ENCODE data around the gene TRIM66. TPM values are rescaled to one million over a fixed set of nuclear protein-coding genes. Genes with fewer than 3 reads are reported as not detected.
"Not testable (repeated sequence)": the region's sequence is repeated elsewhere in the genome, so short reads cannot be mapped to it uniquely, and the experiment has no call there.

Gene TRIM66
- total RNA-seq, 2 donors from 2014 or later: 9.9 to 12.5 TPM

GRCh38 chr11:8676458-8676857, 6.0 kb downstream of the TRIM66 start:
- DNase-seq: no peak
- intact Hi-C loops (cut with DNase I, micrococcal nuclease): no loop called here
- ATAC-seq: no peak

- ATAC-seq (no peak), DNase-seq (no peak)
- intact Hi-C loops (cut with DNase I, micrococcal nuclease): no loop called here
Measured at GRCh38 chr11:8674859-8675258, 7.6 kb downstream of the TRIM66 start.

- DNase-seq (no peak), ATAC-seq (no peak)
- intact Hi-C loops (cut with DNase I, micrococcal nuclease): no loop called here
Measured at GRCh38 chr11:8672346-8672745, 10.1 kb downstream of the TRIM66 start.

DNA sequence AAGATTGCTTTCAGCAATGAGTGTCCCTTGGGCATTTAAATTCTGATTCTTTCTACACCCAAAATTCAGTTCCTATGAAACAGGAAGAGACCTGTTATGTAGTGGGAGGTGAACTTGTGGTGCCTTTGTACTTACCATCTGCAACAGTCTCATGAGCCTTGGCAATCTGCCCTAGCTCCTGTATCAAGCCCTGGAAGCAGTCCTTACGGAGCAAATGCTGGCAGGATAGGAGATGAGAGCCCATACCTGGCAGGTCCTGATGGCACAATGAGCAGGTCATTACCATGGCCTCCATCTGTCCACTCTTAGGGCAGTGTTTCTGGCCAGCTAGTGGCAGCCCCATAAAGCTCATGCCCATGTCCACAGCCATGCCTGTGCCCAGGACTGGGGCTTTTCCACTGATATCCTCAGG, 10.8 kb downstream of the TRIM66 start:
- ATAC-seq (no peak), DNase-seq (no peak)
- intact Hi-C loops (cut with DNase I, micrococcal nuclease): no loop called here

GRCh38 chr11:8671193-8671612, 11.3 kb downstream of the TRIM66 start:
- DNase-seq (no peak), ATAC-seq (no peak)
- intact Hi-C loops (cut with DNase I, micrococcal nuclease): no loop called here

- DNase-seq; intact Hi-C loops (cut with DNase I, micrococcal nuclease): not testable (repeated sequence)
Measured at GRCh38 chr11:8670081-8670480, 12.4 kb downstream of the TRIM66 start.

DNA sequence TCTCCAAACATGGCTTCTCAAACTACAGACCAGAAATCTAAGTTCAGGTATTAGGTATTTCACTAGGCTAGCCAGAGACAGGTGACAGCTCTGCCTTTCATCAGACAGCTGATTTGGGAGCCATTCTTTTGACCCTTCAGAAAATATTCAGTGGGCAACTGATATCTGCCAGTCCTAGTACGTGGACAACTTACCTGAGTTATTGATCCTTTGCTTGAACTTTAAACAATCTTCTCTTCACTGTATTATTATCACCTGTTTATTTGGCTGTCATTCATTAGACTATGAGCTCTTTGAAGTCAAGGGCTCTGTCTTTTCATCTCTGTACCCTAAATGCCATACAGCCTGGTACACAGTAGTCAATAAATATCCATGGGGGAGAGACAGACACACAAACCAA, 17.2 kb downstream of the TRIM66 start:
- ATAC-seq (no peak), DNase-seq (no peak)
- intact Hi-C loops (cut with DNase I, micrococcal nuclease): no loop called here

More at GRCh38 chr11:8670081-8670480, 12.4 kb downstream of the TRIM66 start:
- ATAC-seq: not testable (repeated sequence)

GRCh38 chr11:8661001-8661795, 21.3 kb downstream of the TRIM66 start:
- intact Hi-C loops (cut with DNase I, micrococcal nuclease): no loop called here
- ATAC-seq (no peak), DNase-seq (no peak)

DNA sequence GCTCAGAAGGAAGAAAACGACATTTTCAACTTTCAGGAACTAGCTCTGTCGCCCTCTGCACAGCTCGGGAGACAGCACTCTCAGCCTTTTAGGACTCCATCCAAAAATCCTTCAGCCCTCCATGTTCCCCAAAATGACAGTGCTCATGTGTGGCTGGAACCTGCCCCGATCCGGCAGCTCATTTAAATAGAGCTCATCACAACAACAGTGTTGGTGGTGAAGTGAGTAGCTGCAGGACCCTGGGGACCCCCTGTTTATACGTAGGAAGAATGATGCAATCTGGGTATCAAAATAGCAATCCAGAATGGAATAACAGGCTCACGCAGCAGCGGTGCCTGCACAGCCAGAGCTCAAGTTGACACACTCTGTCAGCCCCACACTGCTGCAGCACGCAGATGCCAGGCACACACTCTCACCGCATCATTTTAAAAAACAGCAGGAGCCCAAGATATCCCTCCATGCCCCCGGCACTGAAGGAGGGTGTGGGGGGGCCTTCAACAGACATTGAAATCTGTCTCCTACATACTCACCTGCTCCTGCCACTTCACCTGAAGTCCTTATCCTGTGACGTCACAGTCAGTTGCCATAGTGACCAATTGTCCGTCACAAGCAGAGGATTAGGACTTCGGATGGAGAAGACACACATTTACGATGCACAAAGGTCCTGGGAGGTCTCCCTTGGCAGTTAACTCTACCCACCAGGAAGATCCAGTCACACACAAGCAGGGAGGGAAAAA, 24.0 kb downstream of the TRIM66 start:
- DNase-seq (no peak), ATAC-seq (no peak)
- intact Hi-C loops (cut with DNase I, micrococcal nuclease): no loop called here

DNA sequence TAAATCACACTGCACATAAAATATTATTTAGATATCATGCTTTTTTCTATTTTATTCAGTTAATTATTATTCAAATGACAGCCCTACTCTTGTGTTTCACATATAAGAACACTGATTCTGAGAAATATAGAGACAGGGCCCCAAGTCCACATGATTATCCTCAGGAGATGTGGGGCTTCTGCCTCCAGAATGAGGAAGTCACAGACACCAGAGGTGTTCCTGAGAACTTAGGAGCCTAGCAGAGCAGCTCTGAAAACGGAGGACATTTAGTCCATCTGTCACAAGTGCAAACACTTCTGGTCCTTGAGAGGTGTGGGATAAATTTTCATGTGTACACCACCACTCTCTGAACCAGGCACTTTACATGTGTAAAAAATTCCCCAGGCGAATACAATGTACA, 26.2 kb downstream of the TRIM66 start:
- intact Hi-C loops (cut with DNase I, micrococcal nuclease): no loop called here
- ATAC-seq (no peak), DNase-seq (no peak)

GRCh38 chr11:8654503-8654902, 28.0 kb downstream of the TRIM66 start:
- intact Hi-C loops (cut with DNase I, micrococcal nuclease): no loop called here
- ATAC-seq (no peak), DNase-seq (no peak)

GRCh38 chr11:8652140-8652539, 30.3 kb downstream of the TRIM66 start:
- intact Hi-C loops (cut with DNase I, micrococcal nuclease): no loop called here
- ATAC-seq (no peak), DNase-seq (no peak)

DNA sequence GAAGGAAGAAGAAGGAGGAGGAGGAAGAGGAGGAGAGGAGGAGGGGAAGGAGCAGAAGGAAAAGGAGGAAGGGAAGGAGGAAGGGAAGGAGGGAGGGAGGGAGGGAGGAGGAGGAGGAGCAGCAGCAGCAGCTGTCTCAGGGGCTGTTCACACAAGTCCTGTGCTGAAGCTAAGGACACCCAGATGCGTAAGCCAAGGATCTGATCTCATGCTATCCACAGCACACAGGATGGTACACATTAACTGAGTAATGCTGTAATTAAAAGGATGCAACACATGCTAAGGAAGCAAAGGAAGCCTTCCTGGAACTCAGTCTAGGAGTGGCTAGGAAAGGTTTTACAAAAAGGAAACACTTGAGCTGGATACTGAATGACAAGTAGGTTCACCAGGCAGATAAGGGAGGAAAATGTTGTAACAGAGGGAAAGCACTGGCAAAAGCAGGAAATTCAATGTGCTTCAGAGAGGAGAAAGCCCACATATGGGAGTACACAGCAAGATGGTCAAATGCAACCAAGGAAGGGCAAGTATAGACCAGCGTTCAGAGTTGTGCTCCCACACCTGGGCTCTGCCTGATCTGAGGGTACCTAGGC, 32.0 kb downstream of the TRIM66 start:
- ATAC-seq (no peak), DNase-seq (no peak)
- intact Hi-C loops (cut with DNase I, micrococcal nuclease): no loop called here

GRCh38 chr11:8649361-8649760, 33.1 kb downstream of the TRIM66 start:
- intact Hi-C loops (cut with DNase I, micrococcal nuclease): no loop called here
- no peak for ATAC-seq

DNA sequence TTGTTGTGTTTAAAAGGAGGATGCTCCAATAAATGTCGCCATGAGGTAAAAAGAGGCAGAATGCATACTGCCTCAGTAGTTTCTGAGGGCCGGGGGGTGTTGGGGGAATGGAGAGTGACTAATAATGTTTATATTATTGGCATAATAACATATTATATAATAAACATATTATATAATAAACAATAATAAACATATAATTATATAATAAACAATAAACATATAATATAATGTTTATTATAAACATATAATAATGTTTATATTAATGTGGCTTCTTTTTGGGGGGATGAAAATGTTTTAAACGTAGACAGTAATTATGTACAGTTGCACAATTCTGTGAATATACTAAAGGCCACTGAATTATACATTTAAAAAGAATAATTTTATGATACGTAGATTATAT, 35.6 kb downstream of the TRIM66 start:
- no peak for DNase-seq
- intact Hi-C loops (cut with DNase I, micrococcal nuclease): no loop called here
- ATAC-seq: no peak

More at GRCh38 chr11:8649361-8649760, 33.1 kb downstream of the TRIM66 start:
- no peak for DNase-seq

DNA sequence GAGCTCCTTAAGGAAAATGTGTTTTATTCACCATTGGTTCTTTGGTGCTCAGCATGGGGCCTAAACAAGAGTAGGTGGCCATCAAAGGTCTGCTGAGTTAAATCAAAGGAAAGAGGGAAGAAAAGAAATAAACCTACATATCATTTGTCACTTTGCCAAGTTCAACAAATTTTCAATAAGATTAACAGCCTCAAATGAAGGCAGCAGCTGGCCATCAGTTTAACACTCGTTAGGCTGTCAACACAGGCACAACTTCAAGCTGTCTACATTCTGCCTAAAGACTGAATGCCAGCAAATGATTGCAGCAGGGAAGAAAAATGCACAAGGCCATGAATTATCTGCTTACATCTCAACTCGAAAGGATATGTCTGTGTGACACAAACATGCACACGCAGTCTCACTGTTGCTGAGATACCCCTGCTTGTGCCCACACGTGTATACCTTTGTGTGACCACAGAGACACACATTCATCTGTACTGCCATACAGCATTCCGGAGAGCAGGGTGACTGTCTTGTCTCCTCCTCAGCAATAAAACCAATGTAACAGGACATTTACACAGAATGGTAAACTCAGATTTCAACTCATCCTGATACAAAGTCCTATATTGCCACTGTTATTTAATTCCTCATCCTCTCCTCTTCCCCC, 40.1 kb downstream of the TRIM66 start:
- no peak for DNase-seq
- intact Hi-C loops (cut with DNase I, micrococcal nuclease): no loop called here
- no peak for ATAC-seq

DNA sequence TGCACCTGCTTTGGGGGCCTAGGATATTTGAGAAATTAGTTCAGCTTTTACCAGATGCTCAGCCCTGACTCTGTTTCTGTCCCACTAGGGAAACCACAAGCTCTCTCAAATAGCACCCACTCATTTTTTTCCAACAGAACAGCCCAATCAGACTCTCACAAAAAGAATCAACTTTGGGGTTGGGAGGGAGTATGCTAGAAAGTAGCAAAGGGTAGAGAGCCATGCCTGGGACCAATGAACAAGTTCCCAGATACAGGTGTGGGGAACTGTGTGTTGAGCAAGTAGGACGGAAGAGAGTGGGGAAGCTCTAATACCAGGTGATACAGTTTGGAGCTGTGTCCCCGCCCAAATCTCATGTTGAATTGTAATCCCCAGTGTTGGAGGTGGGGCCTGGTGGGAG, 41.1 kb downstream of the TRIM66 start:
- intact Hi-C loops (cut with DNase I, micrococcal nuclease): no loop called here
- DNase-seq: no peak
- no peak for ATAC-seq

GRCh38 chr11:8640267-8640906, 42.1 kb downstream of the TRIM66 start:
- intact Hi-C loops (cut with DNase I, micrococcal nuclease): no loop called here
- DNase-seq (no peak), ATAC-seq (no peak)

DNA sequence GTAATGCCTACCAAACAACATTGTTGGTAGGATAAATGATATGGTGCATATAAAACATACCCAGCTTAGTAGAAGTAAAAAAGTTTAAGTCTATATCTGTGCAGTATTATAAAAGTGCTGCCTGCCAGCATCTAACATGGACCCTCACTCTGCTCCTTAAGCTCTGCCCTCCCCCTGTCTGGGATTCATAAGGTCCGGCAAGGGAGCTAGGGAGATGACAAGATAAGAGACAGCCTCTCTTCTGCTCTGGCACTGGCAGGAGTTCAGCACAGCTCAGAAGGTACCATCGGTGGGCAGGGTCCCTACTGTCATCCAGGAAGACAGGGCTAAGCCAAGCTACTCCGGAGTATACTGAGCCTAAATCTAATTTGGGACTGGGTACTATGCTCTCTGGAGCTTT, 42.8 kb downstream of the TRIM66 start:
- ATAC-seq: no peak
- intact Hi-C loops (cut with DNase I, micrococcal nuclease): no loop called here
- DNase-seq: no peak

All from left colon (tissue), 2 donors.